ENCODE data around the gene MOG.
"Not testable (repeated sequence)": the region's sequence is repeated elsewhere in the genome, so short reads cannot be mapped to it uniquely, and the experiment has no call there.

The MOG gene

GRCh38 chr6:29641430-29642148 lies 15.3 kb upstream of the MOG start:
- DNase-seq (ENCODE audit: low read depth in 2 of 2): no peak

- DNase-seq (ENCODE audit: low read depth in 2 of 2): no peak
Observed at GRCh38 chr6:29647927-29648642, 8.8 kb upstream of the MOG start.

GRCh38 chr6:29649701-29650673 lies 6.9 kb upstream of the MOG start:
- peak; percentile 91 to 92 for DNase-seq (ENCODE audit: low read depth in 2 of 2)

- no peak for DNase-seq (ENCODE audit: low read depth in 2 of 2)
Observed at GRCh38 chr6:29651413-29652197, 5.3 kb upstream of the MOG start.

GRCh38 chr6:29652198-29652584 lies 4.7 kb upstream of the MOG start:
- no peak for DNase-seq (ENCODE audit: low read depth in 2 of 2)

GRCh38 chr6:29653452-29654038 lies 3.3 kb upstream of the MOG start:
- no peak for DNase-seq (ENCODE audit: low read depth in 2 of 2)

- DNase-seq (ENCODE audit: low read depth in 2 of 2): no peak
Observed at GRCh38 chr6:29655658-29656057, 1.2 kb upstream of the MOG start.

GRCh38 chr6:29656157-29656556 lies 735 bp upstream of the MOG start:
- DNase-seq (ENCODE audit: low read depth in 2 of 2): no peak

- DNase-seq (ENCODE audit: low read depth in 2 of 2): no peak
Observed at GRCh38 chr6:29661071-29661470, 4.2 kb downstream of the MOG start.

- DNase-seq (ENCODE audit: low read depth in 2 of 2): not testable (repeated sequence)
Observed at GRCh38 chr6:29661502-29662141, 4.7 kb downstream of the MOG start.

GRCh38 chr6:29663300-29664042 lies 6.6 kb downstream of the MOG start:
- DNase-seq (ENCODE audit: low read depth in 2 of 2): no peak

GRCh38 chr6:29665942-29666825 lies 9.3 kb downstream of the MOG start:
- no peak for DNase-seq (ENCODE audit: low read depth in 2 of 2)

GRCh38 chr6:29666826-29667130 lies 9.9 kb downstream of the MOG start:
- no peak for DNase-seq (ENCODE audit: low read depth in 2 of 2)

GRCh38 chr6:29667158-29667557 lies 10.3 kb downstream of the MOG start:
- DNase-seq (ENCODE audit: low read depth in 2 of 2): no peak

GRCh38 chr6:29671026-29671425 lies 14.1 kb downstream of the MOG start:
- no peak for DNase-seq (ENCODE audit: low read depth in 2 of 2)

- not testable (repeated sequence) for DNase-seq (ENCODE audit: low read depth in 2 of 2)
Observed at GRCh38 chr6:29672116-29672515, 15.2 kb downstream of the MOG start.

GRCh38 chr6:29673161-29673560 lies 16.3 kb downstream of the MOG start:
- no peak for DNase-seq (ENCODE audit: low read depth in 2 of 2)

- no peak for DNase-seq (ENCODE audit: low read depth in 2 of 2)
Observed at GRCh38 chr6:29674008-29674407, 17.1 kb downstream of the MOG start.

- no peak for DNase-seq (ENCODE audit: low read depth in 2 of 2)
Observed at GRCh38 chr6:29675561-29675960, 18.7 kb downstream of the MOG start.

Data from stimulated activated CD8-positive, alpha-beta memory T cell treated with anti-CD3 and anti-CD28 coated beads, Interleukin-15, amount 100 ng/mL, for 48 hours (primary cell).